Measurements from ENCODE around the gene SORCS2.

DNA sequence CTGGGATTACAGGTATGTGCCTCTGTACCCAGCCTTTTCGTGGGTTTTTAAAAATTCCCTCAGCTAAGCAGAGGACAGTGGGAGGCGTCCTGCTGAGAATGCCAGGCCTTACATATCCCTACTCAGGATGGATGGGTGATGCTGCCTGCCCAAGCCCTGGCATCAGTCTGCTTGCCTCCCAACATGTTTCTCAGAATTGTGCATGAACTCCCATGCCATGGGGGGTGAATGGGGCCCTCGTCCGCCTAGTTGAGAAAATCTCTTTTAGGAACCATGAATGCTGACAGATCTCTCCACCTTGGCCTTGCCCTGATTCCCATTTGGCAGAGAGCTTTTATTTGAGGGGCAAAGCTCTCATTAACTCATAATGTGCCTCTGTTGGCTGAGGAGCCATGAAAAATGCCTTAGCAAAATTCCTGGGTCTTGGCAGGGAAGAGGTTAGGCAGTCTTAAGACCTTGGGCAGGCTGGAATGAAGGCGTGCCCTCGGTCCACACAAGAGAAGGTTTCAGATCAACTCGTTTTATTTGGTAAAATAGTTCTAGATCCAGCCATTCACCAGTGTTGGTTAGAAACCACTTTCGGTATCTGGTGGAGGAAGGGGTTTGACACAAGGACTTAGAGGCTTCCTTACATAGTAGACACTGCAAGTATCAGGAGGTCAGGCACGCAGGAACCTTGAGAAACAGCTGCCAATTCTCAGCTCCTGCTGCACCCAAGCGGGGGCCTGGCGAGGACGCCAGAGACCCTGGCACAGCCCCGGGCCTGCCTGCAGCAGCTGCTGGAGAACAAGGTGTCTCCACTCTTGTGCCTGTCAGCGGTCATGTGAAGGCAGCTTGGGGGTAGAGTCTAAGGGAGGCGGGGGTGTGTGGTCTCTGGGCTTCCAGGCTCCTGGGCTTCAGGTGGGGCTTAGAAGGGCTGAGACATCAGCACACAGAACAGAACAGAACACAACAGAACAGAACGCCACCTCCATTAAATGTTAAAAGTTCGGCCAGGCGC is 435.2 kb downstream of the SORCS2 start:
- TF ChIP-seq ZNF274 (IDR thresholded peaks at IDR 0.05; ENCODE audit: low read depth, low read length) (no peak), YY1 (IDR thresholded peaks at IDR 0.05; ENCODE audit: insufficient read depth, insufficient read length) (no peak), SUZ12 (IDR thresholded peaks at IDR 0.05; ENCODE audit: extremely low read depth, insufficient read depth, insufficient read length) (no peak)
